Measurements from ENCODE around the gene NUDT16L1. TPM values are rescaled to one million over a fixed set of nuclear protein-coding genes. Genes with fewer than 3 reads are reported as not detected.

NUDT16L1 gene
- total RNA-seq, 2 donors from 2014 or later, result 50.7 to 80.1 TPM

DNA sequence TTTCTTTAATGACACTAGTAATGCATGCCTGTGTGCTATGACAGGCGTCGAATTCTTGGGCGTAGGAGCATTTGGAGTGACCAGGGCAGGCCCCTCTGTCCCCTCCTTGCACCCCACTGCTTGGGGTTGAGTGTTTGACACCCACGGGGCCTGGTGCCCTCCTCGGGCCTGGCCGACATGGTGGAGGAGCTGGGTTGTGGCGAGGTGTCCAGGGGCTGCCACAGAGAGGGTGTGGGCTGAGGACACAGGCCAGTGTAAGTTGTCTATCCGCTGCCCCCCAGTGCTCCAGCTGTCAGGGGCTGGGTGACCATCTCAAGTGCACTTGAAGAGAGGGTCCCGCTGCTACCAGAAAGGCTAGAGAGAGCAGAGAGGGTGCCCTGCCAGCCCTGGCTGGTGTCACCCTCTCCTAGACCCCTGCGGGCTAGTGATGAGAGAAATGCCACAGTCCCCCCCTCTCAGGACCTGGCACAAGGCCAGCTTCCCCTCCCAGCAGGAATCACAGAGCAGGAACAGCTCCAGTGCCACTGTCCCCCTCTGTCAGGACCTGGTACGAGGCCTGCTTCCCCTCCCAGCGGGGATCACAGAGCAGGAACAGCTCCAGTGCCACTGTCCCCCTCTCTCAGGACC lies 38.3 kb upstream of the NUDT16L1 start:
- Histone ChIP-seq H3K27me3 (no peaks in the 10 kb centered on the region), H3K4me1 (peaks cover 7% of the 10 kb centered on the region), H3K9ac (ENCODE audit: low read depth in 2 of 2, low read length in 2 of 2) (peak overlapping the region in 1 of 2 donors; percentile 54), H3K27ac (peak overlapping the region; percentile 71), H3K9me3 (no peaks in the 10 kb centered on the region), H3K4me3 (no peak overlapping the region), H3K36me3 (peaks cover 20% of the 10 kb centered on the region)
- intact Hi-C loops (cut with DNase I), result no loop called here
- no peak for DNase-seq
- TF ChIP-seq, protein P1, sequence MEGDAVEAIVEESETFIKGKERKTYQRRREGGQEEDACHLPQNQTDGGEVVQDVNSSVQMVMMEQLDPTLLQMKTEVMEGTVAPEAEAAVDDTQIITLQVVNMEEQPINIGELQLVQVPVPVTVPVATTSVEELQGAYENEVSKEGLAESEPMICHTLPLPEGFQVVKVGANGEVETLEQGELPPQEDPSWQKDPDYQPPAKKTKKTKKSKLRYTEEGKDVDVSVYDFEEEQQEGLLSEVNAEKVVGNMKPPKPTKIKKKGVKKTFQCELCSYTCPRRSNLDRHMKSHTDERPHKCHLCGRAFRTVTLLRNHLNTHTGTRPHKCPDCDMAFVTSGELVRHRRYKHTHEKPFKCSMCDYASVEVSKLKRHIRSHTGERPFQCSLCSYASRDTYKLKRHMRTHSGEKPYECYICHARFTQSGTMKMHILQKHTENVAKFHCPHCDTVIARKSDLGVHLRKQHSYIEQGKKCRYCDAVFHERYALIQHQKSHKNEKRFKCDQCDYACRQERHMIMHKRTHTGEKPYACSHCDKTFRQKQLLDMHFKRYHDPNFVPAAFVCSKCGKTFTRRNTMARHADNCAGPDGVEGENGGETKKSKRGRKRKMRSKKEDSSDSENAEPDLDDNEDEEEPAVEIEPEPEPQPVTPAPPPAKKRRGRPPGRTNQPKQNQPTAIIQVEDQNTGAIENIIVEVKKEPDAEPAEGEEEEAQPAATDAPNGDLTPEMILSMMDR (IDR thresholded peaks at IDR 0.05), result no peak

DNA sequence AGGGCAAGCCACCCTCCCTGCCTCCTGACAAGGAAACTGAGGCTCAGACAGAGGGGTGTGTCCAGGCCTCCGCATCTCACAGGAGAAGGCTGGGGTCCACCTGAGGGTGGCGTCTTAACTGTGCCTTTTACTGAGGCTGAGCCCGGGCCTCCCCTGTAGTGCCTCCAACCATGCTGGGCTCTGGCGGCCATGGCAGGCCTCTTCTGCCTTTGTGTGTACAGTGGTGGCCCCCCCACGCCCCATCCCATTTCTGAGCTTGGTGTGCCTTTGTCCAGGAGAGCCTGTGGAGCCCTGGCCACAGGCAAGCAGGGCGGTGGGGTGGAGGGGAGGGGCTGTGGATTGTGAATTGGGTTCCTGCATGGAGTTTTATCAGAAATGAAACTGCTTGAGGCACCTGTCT lies 37.6 kb upstream of the NUDT16L1 start:
- DNase-seq, result no peak
- Histone ChIP-seq H3K9me3 (no peaks in the 10 kb centered on the region), H3K27me3 (no peaks in the 10 kb centered on the region), H3K4me1 (peaks cover 7% of the 10 kb centered on the region), H3K36me3 (peaks cover 20% of the 10 kb centered on the region), H3K27ac (no peak overlapping the region), H3K9ac (ENCODE audit: low read depth in 2 of 2, low read length in 2 of 2) (no peak overlapping the region), H3K4me3 (no peak overlapping the region)
- TF ChIP-seq, protein P1 (IDR thresholded peaks at IDR 0.05), result no peak
- intact Hi-C loops (cut with DNase I), result no loop called here

DNA sequence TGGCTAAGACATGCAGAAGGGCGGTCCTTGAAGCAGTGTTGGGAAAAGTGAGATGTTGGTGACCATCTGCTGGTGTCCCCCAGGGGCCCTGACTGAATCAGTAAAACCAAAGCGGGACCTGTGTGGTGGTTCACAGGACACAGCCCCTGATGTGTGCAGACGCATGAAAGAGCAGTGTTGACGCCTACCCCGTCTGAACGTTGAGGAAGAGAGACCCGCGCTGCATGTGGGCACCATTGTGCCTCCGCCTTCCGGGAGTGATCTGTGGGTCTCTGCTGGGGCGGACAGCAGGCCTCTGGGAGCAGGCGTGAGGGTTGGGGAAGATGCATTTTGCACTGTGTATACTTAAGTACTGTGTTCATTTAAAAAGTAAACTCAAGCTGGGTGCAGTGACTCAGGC lies 37.1 kb upstream of the NUDT16L1 start:
- Histone ChIP-seq H3K9ac (ENCODE audit: low read depth in 2 of 2, low read length in 2 of 2) (no peak overlapping the region), H3K36me3 (peaks cover 20% of the 10 kb centered on the region), H3K9me3 (no peaks in the 10 kb centered on the region), H3K4me1 (peaks cover 7% of the 10 kb centered on the region), H3K27ac (no peak overlapping the region), H3K4me3 (no peak overlapping the region), H3K27me3 (no peaks in the 10 kb centered on the region)
- no peak for DNase-seq
- TF ChIP-seq, protein P1 (IDR thresholded peaks at IDR 0.05), result no peak
- intact Hi-C loops (cut with DNase I), result no loop called here

DNA sequence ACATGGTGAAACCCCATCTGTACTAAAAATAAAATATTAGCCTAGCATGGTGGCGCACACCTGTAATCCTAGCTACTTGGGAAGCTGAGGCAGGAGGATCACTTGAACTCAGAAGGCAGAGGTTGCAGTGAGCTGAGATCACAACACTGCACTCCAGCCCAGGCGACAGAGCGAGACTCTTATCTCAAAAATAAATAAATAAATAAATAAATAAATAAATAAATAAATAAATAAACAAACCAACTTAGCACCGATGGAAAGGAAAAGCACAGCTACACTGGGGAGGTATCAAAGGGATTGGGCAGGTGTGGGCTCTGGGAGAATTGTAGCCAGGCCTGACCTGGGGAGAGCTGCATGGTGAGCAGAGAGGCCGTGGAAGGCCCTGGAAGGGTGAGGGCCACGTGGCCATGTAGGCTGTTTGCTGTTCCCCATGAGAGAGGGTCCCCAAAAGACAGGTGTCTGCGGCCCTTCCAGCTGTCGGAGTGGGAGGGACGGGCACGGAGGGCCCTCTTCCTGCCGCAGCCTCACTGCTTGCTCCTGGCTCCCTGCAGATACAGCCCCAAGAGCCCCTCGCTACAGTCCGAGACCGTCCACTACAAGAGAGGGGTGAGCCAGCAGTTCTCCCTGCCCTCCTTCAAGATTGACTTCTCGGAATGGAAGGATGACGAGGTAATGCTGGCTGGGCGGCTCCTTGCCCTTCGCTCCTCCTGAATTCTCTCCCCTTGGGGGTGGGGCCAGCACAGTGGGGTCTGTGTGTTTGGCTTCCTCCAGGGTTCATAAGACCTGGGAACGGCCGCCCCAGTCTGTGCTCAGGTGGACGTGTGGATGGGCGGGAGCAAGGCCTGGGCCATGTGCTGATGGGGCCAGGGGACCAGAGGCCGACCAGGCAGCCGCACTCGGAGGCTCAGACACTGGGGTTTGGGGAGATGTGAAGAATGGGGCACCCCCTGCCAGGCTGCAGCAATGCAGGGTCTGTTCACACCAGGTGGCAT lies 36.4 kb upstream of the NUDT16L1 start:
- no peak overlapping the region for H3K9ac ChIP-seq (ENCODE audit: low read depth in 2 of 2, low read length in 2 of 2)
- H3K9me3 ChIP-seq, result no peaks in the 10 kb centered on the region
- peaks cover 7% of the 10 kb centered on the region for H3K4me1 ChIP-seq
- no peaks in the 10 kb centered on the region for H3K27me3 ChIP-seq
- intact Hi-C loops (cut with DNase I), result no loop called here
- H3K4me3 ChIP-seq, result no peak overlapping the region
- peaks cover 20% of the 10 kb centered on the region for H3K36me3 ChIP-seq
- no peak overlapping the region for H3K27ac ChIP-seq
- no peak for DNase-seq
- TF ChIP-seq, protein P1 (IDR thresholded peaks at IDR 0.05), result no peak

DNA sequence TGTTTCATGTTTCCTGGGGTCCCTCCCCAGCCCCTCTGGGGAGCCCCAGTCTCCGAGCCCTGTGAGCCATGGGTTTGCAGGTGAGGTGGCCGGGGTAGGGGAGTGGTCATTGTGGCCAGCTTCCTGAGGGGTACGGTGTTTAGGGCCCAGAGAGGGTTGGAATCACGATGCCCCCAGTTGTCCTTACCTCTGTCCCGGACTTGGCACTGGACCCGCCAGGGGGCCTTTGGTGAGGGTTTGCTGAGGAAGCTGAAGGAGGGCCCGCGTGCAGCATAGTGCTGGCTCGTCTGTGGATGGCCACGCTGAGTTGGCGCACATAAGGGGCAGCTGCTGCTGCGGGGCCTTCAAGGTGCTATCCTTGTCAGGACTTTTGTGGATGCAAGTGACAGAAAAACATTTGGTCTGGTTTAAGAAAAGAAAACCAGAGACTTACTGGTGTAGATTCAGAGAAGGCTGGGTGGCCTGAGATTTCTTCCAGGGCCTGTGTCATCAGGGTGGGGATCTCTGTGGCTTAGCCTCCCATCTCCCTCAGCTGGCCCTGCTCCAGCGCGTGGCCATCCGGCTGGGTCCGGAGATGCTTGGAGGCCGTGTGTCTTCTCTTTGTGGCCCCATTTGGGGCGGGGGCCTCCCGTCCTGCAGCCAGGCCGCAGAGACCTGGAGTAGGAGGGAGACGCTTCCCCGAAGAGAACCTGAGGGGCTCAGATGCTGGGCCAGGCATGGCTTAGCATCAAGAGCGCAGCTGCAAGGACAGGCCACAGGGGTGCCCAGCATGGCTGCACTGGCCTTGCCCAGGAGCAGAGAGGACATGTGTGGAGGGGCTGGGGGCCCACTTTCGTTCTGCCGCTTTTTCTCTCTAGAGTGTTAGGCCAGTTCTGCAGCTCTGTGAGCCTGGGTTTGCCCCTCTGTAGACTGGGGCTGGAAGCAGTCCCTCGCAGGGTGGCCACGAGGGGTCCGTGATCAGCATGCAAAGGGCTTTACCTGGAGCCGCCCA lies 33.7 kb upstream of the NUDT16L1 start:
- Histone ChIP-seq H3K9me3 (no peaks in the 10 kb centered on the region), H3K27ac (no peak overlapping the region), H3K9ac (ENCODE audit: low read depth in 2 of 2, low read length in 2 of 2) (no peak overlapping the region), H3K4me3 (no peak overlapping the region), H3K4me1 (peaks cover 17% of the 10 kb centered on the region), H3K27me3 (no peaks in the 10 kb centered on the region), H3K36me3 (peaks cover 12% of the 10 kb centered on the region)
- intact Hi-C loops (cut with DNase I), result no loop called here
- TF ChIP-seq, protein P1 (IDR thresholded peaks at IDR 0.05), result no peak
- no peak for DNase-seq
